Sigmoid colon (tissue), 3 donors: ENCODE measurements around the gene MYH13.

Source experiments
- POLR2A ChIP-seq, 2 donors: fragments of 450-650 bp; IDR thresholded peaks; one replicate each; pipeline ENCODE4 v1.6.1; 2016; ENCODE audit warnings: antibody characterized with exemption in 2 of 2, mild to moderate bottlenecking in 2 of 2, moderate library complexity in 2 of 2
- TF ChIP-seq, protein P1 (sequence below), 4 experiments: fragments of 450-650 bp in 3 of 4; fragments of 200-600 bp in 1 of 4; IDR thresholded peaks; one replicate each; pipeline ENCODE4 v1.5.1; 2016 to 2019; ENCODE audit warnings: antibody characterized with exemption in 4 of 4, mild to moderate bottlenecking in 3 of 4, moderate library complexity in 2 of 4

DNA sequence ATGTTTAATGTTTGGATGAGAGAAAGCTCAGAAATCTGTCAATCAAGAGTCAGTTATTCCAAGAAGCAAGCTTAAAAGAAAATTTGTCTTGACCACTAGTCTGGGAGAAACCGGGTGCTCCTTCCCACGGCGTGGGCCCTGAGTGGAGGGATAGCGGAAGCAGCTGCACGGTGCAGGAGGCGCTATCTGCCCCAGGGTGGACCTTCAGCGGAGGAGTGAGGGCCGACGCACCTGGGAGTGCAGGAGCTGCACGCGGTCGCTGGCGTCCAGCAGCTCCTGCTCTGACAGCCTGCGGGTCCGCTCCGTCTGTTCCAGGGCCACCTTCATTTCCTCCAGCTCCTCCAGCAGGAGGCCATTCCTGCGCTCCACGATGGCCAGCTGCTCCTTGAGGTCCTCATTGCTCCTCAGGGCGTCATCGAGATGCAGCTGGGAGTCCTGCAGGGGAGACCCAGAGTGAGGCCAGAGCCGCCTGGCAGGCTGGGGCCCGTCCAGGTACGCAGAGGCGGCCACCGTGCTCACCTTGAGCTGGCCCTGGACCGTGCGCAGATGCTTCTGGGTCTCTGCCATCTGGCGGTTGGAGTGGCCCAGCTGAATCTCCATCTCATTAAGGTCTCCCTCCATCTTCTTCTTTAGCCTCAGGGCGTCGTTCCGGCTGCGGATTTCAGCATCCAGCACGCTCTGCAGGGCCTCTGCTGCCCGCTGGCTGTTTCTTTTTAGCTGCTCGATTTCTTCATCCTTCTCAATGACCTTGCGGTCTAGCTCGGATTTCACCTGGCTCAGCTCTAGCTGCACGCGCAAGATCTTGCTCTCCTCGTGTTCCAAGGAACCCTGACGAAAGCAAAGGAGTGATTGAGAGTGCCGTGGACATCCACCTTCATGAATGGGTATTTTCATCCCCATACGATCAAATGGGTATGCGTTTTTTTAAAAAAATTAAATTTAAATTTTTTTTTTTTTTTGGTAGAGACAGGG, 63.5 kb downstream of the MYH13 start:
- TF ChIP-seq, protein P1, sequence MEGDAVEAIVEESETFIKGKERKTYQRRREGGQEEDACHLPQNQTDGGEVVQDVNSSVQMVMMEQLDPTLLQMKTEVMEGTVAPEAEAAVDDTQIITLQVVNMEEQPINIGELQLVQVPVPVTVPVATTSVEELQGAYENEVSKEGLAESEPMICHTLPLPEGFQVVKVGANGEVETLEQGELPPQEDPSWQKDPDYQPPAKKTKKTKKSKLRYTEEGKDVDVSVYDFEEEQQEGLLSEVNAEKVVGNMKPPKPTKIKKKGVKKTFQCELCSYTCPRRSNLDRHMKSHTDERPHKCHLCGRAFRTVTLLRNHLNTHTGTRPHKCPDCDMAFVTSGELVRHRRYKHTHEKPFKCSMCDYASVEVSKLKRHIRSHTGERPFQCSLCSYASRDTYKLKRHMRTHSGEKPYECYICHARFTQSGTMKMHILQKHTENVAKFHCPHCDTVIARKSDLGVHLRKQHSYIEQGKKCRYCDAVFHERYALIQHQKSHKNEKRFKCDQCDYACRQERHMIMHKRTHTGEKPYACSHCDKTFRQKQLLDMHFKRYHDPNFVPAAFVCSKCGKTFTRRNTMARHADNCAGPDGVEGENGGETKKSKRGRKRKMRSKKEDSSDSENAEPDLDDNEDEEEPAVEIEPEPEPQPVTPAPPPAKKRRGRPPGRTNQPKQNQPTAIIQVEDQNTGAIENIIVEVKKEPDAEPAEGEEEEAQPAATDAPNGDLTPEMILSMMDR (IDR thresholded peaks at IDR 0.05) = no peak
- TF ChIP-seq POLR2A (IDR thresholded peaks at IDR 0.05) = no peak
